GM23338 (cell line): ENCODE results near the gene CNTN5. TPM values are rescaled to one million over a fixed set of nuclear protein-coding genes. Genes with fewer than 3 reads are reported as not detected.

Experiments
- ATAC-seq: fragments of 200-7000 bp; cut with Tn5 transposase; 3 replicates; pipeline ENCODE4 v1.9.1; 2020
- DNase-seq: peaks from one replicate; pipeline ENCODE4 v3.0.0-alpha.2; 2015; ENCODE audit warnings: low spot score
- H2AFZ ChIP-seq: fragments of 200-600 bp; sonication (generic); 2 replicates; pipeline ENCODE4 v1.8.0; 2016; ENCODE audit warnings: antibody characterized with exemption, mild to moderate bottlenecking, moderate library complexity
- H3F3A ChIP-seq: fragments of 200-600 bp; sonication (generic); replicated peaks from 2 replicates; pipeline ENCODE4 v1.8.0; 2017; ENCODE audit warnings: antibody characterized with exemption, mixed run types, low read depth
- H3K27ac ChIP-seq: fragments of 200-600 bp; sonication (generic); 2 replicates; pipeline ENCODE4 v1.6.1; 2016; ENCODE audit warnings: low read depth
- H3K27me3 ChIP-seq: fragments of 200-600 bp; sonication (generic); 2 replicates; pipeline ENCODE4 v1.8.0; 2016; ENCODE audit warnings: mild to moderate bottlenecking, mixed run types, moderate library complexity; ENCODE audit not compliant: insufficient read depth
- H3K36me3 ChIP-seq: fragments of 200-600 bp; sonication (generic); 2 replicates; pipeline ENCODE4 v1.8.0; 2016; ENCODE audit warnings: mild to moderate bottlenecking; ENCODE audit not compliant: insufficient read depth
- H3K4me1 ChIP-seq: fragments of 200-600 bp; sonication (generic); 2 replicates; pipeline ENCODE4 v1.8.0; 2016; ENCODE audit warnings: mild to moderate bottlenecking, moderate library complexity; ENCODE audit not compliant: insufficient read depth
- H3K4me2 ChIP-seq: fragments of 200-600 bp; sonication (generic); 2 replicates; pipeline ENCODE4 v1.7.1; 2017; ENCODE audit warnings: mixed run types
- H3K4me3 ChIP-seq: fragments of 200-600 bp; sonication (generic); 2 replicates; pipeline ENCODE4 v1.6.1; 2016; ENCODE audit warnings: mixed run types
- H3K79me2 ChIP-seq: fragments of 200-600 bp; sonication (generic); replicated peaks from 2 replicates; pipeline ENCODE4 v1.8.0; 2017; ENCODE audit warnings: mild to moderate bottlenecking; ENCODE audit not compliant: insufficient read depth
- H3K9me2 ChIP-seq: fragments of 200-600 bp; sonication (generic); 2 replicates; pipeline ENCODE4 v1.8.0; 2017; ENCODE audit not compliant: insufficient read depth
- H4K20me1 ChIP-seq: fragments of 200-600 bp; sonication (generic); replicated peaks from 2 replicates; pipeline ENCODE4 v1.8.0; 2017; ENCODE audit warnings: mild to moderate bottlenecking; ENCODE audit not compliant: insufficient read depth
- H3K27ac Mint-ChIP-seq: 2 replicates; pipeline ENCODE4 v1.8.0; 2020; ENCODE audit warnings: inconsistent platforms, mild to moderate bottlenecking, moderate library complexity, mixed read lengths
- H3K27me3 Mint-ChIP-seq: 3 replicates; pipeline ENCODE4 v1.8.0; 2022; ENCODE audit warnings: low read depth, mild to moderate bottlenecking, moderate library complexity, mixed read lengths, inconsistent platforms; ENCODE audit not compliant: insufficient read depth, poor library complexity
- H3K36me3 Mint-ChIP-seq: 3 replicates; pipeline ENCODE4 v1.8.0; 2021; ENCODE audit warnings: low read depth, mild to moderate bottlenecking, inconsistent platforms, moderate library complexity, mixed read lengths
- H3K4me1 Mint-ChIP-seq: 3 replicates; pipeline ENCODE4 v1.8.0; 2020; ENCODE audit warnings: mild to moderate bottlenecking, inconsistent platforms, mixed read lengths
- H3K4me3 Mint-ChIP-seq: 3 replicates; pipeline ENCODE4 v1.8.0; 2021; ENCODE audit warnings: moderate library complexity, mild to moderate bottlenecking, inconsistent platforms, mixed read lengths
- H3K9me3 Mint-ChIP-seq: 3 replicates; pipeline ENCODE4 v1.8.0; 2020; ENCODE audit warnings: moderate library complexity, mild to moderate bottlenecking, inconsistent platforms, mixed read lengths
- CREB1 ChIP-seq: fragments of 250-450 bp; sonication (Bioruptor Pico); IDR thresholded peaks from 2 replicates; pipeline ENCODE4 v1.5.0; 2020; ENCODE audit warnings: low read depth, mild to moderate bottlenecking, moderate library complexity
- EZH2 ChIP-seq: fragments of 200-600 bp; sonication (generic); IDR thresholded peaks from one replicate; pipeline ENCODE4 v1.8.0; 2017; ENCODE audit warnings: antibody characterized with exemption, mild to moderate bottlenecking, low read depth; ENCODE audit not compliant: unreplicated experiment
- EZH2phosphoT487 ChIP-seq: fragments of 200-600 bp; sonication (generic); IDR thresholded peaks from one replicate; pipeline ENCODE4 v1.8.1; 2018; ENCODE audit warnings: antibody characterized with exemption; ENCODE audit not compliant: unreplicated experiment
- POLR2AphosphoS5 ChIP-seq: IDR thresholded peaks from 2 replicates; pipeline ENCODE4 v1.6.1; 2016; ENCODE audit warnings: antibody characterized with exemption, low read depth
- STAT1 ChIP-seq: IDR thresholded peaks from one replicate; pipeline ENCODE4 v1.6.1; 2016; ENCODE audit warnings: antibody characterized with exemption; ENCODE audit not compliant: unreplicated experiment
- ZNF114 ChIP-seq: fragments of 250-450 bp; sonication (Bioruptor Pico); IDR thresholded peaks from 2 replicates; pipeline ENCODE4 v1.5.0; 2020; ENCODE audit warnings: mild to moderate bottlenecking, moderate library complexity
- ZNF331 ChIP-seq: fragments of 250-450 bp; sonication (Bioruptor Pico); IDR thresholded peaks from 2 replicates; pipeline ENCODE4 v1.5.0; 2020; ENCODE audit warnings: low read depth, mild to moderate bottlenecking, moderate library complexity
- polyA plus RNA-seq: library from polyadenylated mRNA; unstranded; fragments of >200 nt; fragmentation: Nextera tagmentation; extraction: Ambion mirVana; gene quantifications from 2 replicates; pipeline ENCODE4 v1.2.1, GENCODE V29; 2016
- total RNA-seq: library from RNA; depleted of rRNA; stranded (reverse); fragments of >200 nt; shearing (Covaris generic); gene quantifications from 2 replicates; pipeline ENCODE4 v1.2.3, GENCODE V29; 2014
- TF ChIP-seq, protein P1 (sequence below): IDR thresholded peaks from one replicate; pipeline ENCODE4 v1.6.1; 2018; ENCODE audit warnings: antibody characterized with exemption; ENCODE audit not compliant: unreplicated experiment
- TF ChIP-seq, protein P2 (sequence below): IDR thresholded peaks from 2 replicates; pipeline ENCODE4 v1.6.1; 2016; ENCODE audit warnings: antibody characterized with exemption

The CNTN5 gene
- total and polyA plus RNA-seq, 2 experiments from 2014 or later = not detected

DNA sequence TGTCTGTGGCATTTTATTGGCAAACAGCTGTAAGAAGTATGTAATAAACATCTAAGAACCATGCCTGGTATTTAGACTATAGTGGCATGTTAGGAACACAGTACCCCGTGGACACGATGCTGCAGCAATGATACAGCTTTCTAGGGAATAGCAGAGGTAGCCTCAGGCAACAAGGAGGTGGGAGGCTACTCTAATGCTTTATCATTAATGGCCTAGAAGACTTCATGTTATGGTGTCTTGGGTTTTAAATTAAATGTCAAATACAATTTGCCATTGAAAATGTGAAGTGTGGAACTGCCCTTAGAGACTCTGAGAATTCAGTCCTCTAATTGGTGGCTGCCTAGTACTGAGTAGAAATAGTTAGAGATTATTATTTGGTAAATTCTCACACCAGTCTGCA, 516.9 kb downstream of the CNTN5 start:
- H3K79me2 ChIP-seq = no peaks in the 10 kb centered on the region
- peaks cover under 1% of the 10 kb centered on the region; the same call in 1 of the 2 replicates for H3K9me2 ChIP-seq
- no peak for DNase-seq
- no peaks in the 10 kb centered on the region for H4K20me1 ChIP-seq
- Mint-ChIP-seq H3K4me3 (no peak overlapping the region), H3K27me3 (peaks cover 4% of the 10 kb centered on the region), H3K27ac (no peak overlapping the region), H3K9me3 (0 out of 3 replicates have a peak, but pooled peaks cover under 1% of the 10 kb centered on the region), H3K36me3 (0 out of 3 replicates have a peak, but pooled peaks cover under 1% of the 10 kb centered on the region), H3K4me1 (no peaks in the 10 kb centered on the region)
- no peak for ATAC-seq
- no peak overlapping the region for H2AFZ ChIP-seq
- H3K4me3 ChIP-seq = no peak overlapping the region
- no peaks in the 10 kb centered on the region for H3K4me1 ChIP-seq
- H3F3A ChIP-seq = no peaks in the 10 kb centered on the region
- H3K27ac ChIP-seq = no peak overlapping the region
- TF ChIP-seq EZH2 (no peak), ZNF114 (CRISPR knock-in tag) (no peak), POLR2AphosphoS5 (no peak), EZH2phosphoT487 (no peak), ZNF331 (CRISPR knock-in tag) (no peak)
- TF ChIP-seq, protein P1, sequence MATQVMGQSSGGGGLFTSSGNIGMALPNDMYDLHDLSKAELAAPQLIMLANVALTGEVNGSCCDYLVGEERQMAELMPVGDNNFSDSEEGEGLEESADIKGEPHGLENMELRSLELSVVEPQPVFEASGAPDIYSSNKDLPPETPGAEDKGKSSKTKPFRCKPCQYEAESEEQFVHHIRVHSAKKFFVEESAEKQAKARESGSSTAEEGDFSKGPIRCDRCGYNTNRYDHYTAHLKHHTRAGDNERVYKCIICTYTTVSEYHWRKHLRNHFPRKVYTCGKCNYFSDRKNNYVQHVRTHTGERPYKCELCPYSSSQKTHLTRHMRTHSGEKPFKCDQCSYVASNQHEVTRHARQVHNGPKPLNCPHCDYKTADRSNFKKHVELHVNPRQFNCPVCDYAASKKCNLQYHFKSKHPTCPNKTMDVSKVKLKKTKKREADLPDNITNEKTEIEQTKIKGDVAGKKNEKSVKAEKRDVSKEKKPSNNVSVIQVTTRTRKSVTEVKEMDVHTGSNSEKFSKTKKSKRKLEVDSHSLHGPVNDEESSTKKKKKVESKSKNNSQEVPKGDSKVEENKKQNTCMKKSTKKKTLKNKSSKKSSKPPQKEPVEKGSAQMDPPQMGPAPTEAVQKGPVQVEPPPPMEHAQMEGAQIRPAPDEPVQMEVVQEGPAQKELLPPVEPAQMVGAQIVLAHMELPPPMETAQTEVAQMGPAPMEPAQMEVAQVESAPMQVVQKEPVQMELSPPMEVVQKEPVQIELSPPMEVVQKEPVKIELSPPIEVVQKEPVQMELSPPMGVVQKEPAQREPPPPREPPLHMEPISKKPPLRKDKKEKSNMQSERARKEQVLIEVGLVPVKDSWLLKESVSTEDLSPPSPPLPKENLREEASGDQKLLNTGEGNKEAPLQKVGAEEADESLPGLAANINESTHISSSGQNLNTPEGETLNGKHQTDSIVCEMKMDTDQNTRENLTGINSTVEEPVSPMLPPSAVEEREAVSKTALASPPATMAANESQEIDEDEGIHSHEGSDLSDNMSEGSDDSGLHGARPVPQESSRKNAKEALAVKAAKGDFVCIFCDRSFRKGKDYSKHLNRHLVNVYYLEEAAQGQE = no peak
- no peak overlapping the region for H3K4me2 ChIP-seq
- no peaks in the 10 kb centered on the region for H3K27me3 ChIP-seq
- no peaks in the 10 kb centered on the region for H3K36me3 ChIP-seq

DNA sequence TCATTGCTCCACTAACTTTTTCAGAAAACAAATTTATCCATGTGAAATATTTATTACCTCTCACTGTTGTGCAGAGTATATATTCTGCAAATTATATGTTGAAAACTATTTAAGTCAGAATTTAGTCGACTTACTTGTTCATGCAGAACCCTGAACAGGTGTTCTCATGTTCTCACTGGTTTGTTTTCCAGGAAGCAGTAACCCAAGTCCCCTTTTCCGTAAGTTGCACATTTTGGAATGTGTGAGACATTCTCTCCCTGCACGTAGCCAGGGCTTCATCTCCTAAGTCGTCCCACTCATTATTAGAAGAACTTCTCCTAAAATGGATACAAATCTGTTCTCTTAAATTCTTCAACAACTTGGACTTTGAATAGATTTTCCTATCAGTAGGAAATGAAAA, 524.9 kb downstream of the CNTN5 start:
- Mint-ChIP-seq H3K9me3 (no peaks in the 10 kb centered on the region), H3K4me1 (no peaks in the 10 kb centered on the region), H3K27me3 (peaks cover 2% of the 10 kb centered on the region), H3K4me3 (no peak overlapping the region), H3K27ac (no peak overlapping the region), H3K36me3 (no peaks in the 10 kb centered on the region)
- no peak overlapping the region for H3K4me3 ChIP-seq
- TF ChIP-seq STAT1 (no peak), CREB1 (CRISPR knock-in tag) (no peak), ZNF114 (CRISPR knock-in tag) (no peak), ZNF331 (CRISPR knock-in tag) (no peak)
- TF ChIP-seq, protein P2, sequence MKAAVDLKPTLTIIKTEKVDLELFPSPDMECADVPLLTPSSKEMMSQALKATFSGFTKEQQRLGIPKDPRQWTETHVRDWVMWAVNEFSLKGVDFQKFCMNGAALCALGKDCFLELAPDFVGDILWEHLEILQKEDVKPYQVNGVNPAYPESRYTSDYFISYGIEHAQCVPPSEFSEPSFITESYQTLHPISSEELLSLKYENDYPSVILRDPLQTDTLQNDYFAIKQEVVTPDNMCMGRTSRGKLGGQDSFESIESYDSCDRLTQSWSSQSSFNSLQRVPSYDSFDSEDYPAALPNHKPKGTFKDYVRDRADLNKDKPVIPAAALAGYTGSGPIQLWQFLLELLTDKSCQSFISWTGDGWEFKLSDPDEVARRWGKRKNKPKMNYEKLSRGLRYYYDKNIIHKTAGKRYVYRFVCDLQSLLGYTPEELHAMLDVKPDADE = no peak
- TF ChIP-seq, protein P1 = no peak
- no peak overlapping the region for H3K4me2 ChIP-seq
- H3K4me1 ChIP-seq = no peaks in the 10 kb centered on the region
- DNase-seq = no peak
- no peak overlapping the region for H3K27ac ChIP-seq
- no peaks in the 10 kb centered on the region for H3F3A ChIP-seq
- H3K79me2 ChIP-seq = no peaks in the 10 kb centered on the region
- no peak overlapping the region for H2AFZ ChIP-seq
- no peak for ATAC-seq
- H4K20me1 ChIP-seq = no peaks in the 10 kb centered on the region
- no peaks in the 10 kb centered on the region for H3K36me3 ChIP-seq
- H3K27me3 ChIP-seq = no peaks in the 10 kb centered on the region
- H3K9me2 ChIP-seq = no peaks in the 10 kb centered on the region
